GM19372 (cell line): ENCODE data around the gene PPP4R3A.
"Not testable (repeated sequence)": the region's sequence is repeated elsewhere in the genome, so short reads cannot be mapped to it uniquely, and the experiment has no call there.

Experiments used
- ATAC-seq: cut with Tn5 transposase; IDR thresholded peaks from one replicate; pipeline ENCODE4 v1.9.1; 2021; ENCODE audit warnings: mild to moderate bottlenecking, low read depth, moderate library complexity; ENCODE audit not compliant: unreplicated experiment

The PPP4R3A gene

DNA sequence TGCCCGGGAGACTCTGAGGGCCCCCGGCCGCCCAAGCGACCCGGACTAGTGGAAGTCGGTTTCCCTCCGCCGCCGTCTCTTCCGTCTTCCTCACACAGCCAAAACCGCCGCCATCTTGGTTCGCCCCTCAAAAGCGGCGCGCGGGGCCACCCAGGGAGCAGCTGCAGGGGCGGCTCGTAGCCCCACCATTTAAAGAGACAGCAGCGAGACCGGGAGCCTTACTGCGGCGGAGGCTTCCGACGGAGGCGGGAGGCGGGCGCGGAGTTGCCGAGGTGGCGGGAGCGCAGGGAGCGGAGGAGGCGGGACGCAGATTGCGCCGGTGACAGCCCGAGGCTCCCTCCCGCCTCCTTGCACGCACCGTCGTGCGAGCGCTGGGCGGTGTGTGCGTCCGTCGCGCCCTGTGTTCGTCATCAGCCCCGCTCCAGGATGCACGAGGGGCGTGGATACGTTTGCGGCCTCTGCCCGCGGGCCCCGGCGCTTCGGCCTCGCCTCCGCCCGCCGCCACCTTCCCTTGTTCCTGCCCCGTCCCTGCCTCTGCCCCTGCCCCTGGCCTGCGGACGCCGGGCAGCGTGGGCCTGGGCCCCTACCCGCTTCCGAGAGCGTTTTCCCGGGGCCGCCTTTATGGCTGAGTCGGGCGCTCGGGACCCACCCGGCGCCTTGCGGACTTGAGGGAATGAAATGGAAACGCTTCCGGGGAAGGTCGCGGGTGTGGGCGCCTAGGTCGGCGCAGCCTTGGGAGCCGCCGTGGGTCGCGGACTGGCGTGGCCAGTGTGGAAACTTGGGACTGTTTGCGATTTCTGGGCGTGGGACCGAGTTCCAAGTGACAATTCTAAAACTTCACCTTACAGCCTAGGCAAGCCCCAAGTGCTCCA is at the start of gene PPP4R3A:
PPP4R3A (minus strand) TSS at position 140 of the 872 bp plus-strand sequence. CDS start 663 bp downstream, outside the sequence.
- peak; percentile 76 for ATAC-seq

DNA sequence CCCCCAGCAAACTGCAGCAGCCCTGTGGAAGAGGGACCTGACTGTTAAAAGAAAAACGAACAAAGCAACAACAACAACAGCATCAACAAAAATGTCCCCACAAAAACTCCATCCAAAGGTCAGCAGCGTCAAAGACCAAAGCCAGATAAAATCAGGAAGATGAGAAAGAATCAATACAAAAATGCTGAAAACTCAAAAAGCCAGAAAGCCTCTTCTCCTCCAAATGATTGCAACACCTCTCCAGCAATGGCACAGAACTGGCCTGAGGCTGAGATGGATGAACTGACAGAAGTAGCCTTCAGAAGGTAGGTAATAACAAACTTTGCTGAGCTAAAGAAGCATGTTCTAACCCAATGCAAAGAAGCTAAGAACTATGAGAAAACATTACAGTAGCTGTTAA is 45.4 kb upstream of the PPP4R3A start:
- no peak for ATAC-seq

DNA sequence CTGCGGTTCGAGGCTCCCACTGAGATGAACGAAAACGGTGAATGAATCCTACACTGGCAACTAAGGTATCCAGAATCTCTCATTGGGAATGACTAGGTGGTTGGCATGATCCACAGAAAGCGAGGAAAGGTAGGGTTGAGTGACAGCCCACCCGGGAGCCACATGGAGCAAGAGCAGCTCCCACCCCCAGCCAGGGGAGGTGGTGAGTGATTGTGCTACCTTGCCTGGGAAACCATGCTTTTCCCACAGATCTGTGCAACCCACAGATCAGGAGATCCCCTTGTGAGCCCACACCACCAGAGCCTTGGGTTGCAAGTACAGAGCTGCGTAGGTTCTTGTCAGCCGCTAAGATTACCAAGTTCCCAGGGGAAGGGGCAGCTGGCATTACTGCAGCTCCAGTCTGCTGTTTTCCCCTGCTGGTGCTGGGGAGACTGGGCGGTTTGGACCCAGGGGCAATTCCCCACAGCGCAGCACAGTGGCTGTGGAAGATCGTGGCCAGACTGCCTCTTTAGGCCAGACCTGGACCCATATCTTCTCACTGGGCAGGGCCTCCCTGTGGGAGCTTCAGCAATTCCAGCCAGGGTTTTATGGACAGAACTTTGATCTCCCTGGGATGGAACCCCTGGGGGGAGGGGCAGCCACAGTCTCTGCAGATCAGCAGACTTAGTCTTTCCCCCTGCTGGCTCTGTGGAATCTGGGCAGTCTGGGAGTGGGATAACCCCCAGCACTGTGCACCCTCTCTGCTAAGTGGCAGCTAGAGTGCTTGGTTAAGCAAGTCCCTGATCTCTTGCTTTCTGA is 44.6 kb upstream of the PPP4R3A start:
- ATAC-seq = no peak

DNA sequence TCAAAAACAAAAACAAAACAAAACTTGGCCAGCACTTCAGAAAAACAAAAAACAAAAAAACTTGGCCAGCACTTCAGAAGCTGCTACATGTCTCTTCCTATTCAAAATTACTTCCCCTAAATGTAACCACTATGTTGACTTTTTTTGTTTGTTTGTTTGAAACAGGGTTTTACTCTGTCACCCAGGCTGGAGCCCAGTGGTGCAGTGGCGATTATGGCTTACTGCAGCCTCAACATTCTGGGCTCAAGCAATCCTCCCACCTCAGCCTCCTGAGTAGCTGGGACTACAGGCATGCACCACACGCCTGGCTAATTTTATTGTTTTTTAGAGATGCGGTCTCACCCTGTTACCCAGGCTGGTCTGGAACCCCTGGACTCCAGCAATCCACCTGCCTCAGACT is 38.0 kb upstream of the PPP4R3A start:
- no peak for ATAC-seq

DNA sequence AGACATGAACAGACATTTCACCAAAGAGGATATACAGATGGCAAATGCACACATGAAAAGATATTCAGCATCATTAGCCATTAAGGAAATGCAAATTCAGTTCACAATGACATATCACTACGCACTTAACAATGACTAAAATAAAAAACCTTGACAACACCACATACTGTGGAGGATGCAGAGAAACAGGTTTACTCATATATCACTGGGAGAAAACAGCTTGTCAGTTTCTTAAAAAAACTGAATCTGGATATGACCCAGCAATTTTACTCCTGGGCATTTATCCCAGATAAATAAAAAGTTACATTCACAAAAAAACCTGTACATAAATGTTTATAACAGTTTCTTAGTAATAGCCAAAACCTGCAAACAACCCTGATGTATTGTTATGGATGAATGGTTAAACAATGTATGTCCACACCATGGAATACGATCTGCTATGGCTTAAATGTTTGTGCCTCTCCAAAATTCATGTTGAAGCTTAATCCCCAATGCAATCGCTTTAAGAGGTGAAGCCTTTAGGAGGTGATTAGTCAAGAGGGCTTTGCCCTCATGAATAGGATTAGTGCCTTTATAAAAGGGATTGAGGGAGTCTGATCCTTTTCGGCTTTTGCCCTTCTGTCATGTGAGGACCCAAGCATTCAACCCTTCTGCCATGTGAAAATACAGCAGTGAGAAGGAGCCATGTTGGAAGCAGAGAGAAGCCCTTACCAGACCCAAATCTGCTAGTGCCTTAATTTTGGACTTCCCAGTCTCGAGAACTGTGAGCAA is 36.0 kb upstream of the PPP4R3A start:
- ATAC-seq = no peak

DNA sequence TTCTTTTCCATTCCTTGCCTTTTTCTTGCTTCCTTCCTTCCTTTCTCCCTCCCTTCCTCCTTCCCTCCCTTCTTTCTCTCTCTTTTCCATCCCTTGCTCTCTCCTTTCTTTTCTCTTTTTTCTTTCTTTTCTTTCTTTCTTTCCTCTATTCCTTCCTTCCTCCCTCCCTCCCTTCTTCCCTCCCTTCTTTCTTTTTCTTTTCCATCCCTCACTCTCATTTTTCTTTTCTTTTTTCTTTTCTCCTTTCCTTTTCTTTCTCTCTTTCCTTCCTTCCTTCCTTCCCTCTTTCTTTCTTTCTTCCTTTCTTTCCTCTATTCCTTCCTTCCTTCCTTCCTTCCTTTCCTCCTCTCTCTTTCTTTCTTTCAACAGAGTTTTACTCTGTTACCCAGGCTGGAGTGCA is 35.1 kb upstream of the PPP4R3A start:
- ATAC-seq = no peak

DNA sequence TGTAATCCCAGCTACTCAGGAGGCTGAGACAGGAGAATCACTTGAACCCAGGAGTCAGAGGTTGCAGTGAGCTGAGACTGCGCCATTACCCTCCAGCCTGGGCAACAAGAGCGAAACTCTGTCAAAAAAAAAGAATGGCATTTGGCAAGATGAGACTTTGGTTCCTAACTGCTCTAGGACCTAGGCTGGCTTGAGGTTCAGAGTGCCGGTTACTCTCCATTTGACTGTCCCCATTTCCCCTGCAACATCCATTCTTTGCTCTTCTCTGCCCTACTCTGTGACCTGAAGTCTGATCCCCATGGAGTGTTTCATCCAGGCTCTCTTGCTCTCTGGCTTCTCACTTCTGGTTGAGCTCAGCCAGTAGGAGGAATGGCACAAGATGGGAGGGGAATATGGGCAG is 26.2 kb upstream of the PPP4R3A start:
- no peak for ATAC-seq

DNA sequence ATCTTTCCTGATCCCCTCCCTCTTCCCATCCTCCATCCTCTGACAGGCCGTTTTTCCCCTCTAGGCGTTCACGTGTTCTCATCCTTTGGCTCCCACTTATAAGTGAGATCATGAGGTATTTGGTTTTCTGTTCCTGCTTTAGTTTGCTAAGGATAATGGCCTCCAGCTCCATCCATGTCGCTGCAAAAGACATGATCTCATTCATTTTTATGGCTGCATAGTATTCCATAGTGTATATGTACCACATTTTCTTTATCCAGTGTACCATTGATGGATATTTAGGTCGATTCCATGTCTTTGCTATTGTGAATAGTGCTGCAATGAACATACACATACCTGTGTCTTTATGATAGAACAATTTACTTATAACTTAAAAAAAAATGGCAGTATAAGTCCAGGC is 23.9 kb upstream of the PPP4R3A start:
- ATAC-seq = not testable (repeated sequence)

DNA sequence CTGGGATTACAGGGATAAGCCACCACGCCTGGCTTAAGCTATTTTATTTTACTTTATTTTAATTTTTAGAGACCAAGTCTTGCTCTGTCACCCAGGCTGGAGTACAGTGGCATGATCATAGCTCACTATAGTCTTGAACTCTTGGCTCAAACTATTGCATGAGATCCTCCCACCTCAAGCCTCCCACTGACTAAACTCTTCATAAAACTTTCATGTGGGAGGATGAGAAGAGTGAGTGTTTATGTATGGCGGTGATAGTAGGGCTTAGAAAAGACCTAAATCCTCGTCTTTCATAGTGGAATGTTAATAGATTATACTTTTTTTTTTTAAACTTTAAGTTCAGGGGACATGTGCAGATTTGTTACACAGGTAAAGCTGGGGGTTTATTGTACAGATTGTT is 23.5 kb upstream of the PPP4R3A start:
- no peak for ATAC-seq

DNA sequence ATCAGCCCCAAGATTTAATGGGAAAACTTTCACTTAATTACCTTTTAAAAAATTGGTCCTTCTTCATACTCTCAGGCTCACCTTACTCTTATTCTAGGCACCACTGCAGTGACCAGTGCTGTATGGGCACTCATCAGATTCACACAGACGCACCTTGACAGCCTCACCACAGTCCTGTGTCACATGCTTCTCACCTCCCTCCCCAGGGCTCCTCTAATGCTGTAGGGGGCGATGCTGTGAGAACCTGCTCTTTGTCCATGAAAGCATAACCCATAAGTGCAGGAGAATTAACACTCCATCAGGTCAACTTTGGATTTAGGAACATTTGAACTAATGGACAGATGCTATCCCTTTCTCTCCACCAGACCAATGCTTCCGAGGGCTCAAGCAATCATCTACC is 13.9 kb upstream of the PPP4R3A start:
- ATAC-seq = no peak

DNA sequence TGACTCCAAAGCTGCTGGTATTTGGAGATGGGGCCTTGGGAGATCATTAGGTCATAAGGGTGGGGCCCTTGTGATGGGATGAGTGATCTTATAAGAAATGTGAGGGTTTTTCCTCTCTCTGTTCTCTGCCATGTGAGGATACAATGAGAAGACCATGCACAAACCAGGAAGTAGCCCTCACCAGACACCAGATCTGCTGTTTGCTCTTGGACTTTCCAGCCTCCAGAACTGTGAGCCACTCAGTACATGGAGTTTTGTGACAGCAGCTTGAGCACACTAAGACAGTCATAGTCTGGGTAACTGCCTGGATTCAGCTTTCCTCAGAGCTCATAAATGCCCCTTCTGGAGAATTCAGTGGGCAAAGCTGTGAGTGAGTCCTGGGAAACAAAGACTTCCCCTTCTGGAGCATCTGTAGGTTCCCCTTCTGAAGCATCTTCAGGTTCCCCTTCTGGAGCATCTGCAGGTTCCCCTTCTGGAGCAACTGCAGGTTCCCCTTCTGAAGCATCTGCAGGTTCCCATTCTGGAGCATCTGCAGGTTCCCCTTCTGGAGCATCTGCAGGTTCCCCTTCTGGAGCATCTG is 11.0 kb upstream of the PPP4R3A start:
- ATAC-seq = no peak

DNA sequence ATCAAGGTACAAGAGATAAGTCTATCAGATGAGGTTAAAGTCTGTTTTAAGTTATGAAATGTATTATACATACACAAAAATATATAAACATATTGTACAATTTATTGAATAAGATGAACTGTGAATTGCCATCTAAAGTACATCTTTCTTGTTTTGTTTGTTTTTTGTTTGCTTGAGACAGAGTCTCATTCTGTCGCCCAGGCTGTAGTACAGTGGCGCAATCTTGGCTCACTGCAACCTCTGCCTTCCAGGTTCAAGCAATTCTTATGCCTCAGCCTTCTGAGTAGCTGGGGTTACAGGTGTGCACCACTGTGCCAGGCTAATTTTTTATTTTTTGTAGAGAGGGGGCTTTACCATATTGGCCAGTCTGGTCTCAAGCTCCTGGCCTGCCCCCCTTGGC is 10.0 kb upstream of the PPP4R3A start:
- no peak for ATAC-seq

DNA sequence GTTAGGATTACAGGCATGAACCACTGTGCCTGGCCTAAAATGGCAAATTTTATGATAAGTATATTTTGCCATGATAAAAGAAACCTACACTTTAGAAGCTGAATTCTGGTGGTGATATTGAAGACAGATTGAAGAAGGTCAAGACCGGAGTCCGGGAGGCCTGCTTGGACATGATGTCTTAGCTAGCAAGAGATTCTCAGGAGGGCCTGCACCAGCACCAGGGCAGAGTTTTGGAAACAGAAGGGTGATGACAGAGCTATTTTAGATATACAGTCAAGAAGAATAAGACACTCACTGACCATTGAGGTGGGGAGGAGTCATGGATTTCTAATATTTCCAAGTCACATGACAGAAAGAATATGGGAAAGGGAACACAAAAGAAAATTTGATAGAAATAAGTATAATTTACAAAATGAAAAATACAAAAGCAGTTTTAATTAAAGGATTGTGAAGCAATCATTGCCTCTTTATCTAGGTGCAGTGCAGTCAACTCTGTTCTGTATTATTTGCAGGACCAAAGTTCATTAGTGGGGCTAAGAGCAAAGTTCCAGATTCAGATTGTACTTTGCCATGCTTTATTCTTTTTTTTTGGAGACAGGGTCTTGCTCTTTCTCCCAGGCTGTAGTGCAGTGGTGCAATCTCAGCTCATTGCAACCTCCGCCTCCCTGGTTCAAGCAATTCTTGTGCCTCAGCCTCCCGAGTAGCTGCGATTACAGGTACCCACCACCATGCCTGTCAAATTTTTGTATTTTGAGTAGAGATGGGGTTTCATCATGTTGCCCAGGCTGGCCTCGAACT is 9.3 kb upstream of the PPP4R3A start:
- ATAC-seq = no peak

DNA sequence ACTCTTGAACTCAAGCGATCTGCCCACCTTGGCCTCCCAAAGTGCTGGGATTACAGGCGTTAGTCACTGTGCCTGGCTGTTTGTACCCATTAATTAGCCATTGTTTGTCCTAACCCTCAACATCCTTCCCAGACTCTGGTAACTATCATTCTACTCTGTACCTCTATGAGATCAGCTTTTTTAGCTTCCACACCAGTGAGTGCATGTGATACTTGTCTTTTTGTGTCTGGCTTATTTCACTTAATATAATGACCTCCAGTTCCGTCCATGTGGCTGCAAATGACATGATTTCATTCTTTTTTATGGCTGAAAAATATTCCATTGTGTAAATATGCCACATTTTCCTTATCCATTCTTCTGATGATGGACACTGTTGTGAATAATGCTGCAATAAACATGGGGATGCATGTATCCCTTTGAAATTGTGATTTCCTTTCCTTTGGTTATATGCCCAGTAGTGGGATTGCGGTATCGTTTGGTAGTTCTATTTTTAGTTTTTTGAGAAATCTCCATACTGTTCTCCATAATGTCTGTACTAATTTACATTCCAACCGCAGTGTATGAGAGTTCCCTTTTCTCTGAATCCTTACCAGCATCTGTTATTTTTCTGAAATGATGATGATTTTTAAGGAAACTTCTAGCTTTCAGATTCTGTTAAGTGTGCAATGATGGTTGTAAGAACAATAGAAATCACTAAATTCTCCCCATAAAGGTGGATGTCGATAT is 6.7 kb upstream of the PPP4R3A start:
- no peak for ATAC-seq

DNA sequence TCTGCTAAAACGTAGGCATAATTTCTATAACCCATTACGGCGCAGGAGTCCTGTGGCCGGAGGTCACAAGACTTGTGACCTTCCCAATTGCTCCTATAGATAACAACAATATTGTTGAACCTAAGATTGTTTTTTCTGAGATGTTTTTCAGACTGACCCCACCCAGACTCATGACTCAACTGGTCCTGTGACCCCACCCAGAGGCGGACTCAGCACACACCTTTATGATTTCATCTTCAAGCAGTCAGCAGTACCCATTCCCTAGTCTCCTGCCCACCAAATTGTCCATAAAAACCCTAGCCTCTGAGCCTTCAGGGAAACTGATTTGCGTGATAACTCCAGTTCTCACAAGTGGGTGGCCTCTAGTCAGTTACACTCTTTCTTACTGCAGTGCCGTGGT is 5.9 kb upstream of the PPP4R3A start:
- no peak for ATAC-seq

DNA sequence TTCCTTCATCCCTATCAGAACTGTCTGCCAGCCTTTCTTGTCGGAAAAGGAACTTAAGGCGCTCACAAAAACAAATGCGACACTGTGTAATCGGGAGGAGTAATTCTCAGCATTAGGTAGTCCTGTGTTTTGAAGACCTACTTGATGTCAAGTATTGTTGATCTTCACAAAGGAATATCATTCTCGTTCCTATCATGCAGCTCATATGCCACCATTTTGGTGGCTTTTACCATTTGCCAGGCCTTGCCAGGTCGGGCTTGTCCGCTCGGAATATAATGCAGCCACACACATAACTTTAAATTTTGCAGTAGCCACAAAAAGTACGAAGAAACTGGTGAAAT is 903 bp upstream of the PPP4R3A start:
- ATAC-seq = no peak

DNA sequence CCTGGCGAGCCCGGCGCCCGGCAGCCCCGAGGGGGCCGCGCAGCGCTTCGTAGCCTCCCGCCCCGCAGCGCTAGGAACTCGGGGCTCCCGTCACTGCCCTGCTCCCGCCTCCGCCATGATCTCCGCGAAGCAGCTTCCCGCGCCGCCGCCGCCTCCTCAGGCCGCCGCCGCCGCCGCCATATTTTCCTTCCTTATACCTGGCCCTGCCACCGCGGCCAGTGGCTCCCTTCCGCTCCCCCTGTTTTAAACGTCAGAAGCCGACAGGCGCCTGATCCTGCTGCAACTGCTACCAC is 286 bp downstream of the PPP4R3A start:
- ATAC-seq = peak; percentile 22

DNA sequence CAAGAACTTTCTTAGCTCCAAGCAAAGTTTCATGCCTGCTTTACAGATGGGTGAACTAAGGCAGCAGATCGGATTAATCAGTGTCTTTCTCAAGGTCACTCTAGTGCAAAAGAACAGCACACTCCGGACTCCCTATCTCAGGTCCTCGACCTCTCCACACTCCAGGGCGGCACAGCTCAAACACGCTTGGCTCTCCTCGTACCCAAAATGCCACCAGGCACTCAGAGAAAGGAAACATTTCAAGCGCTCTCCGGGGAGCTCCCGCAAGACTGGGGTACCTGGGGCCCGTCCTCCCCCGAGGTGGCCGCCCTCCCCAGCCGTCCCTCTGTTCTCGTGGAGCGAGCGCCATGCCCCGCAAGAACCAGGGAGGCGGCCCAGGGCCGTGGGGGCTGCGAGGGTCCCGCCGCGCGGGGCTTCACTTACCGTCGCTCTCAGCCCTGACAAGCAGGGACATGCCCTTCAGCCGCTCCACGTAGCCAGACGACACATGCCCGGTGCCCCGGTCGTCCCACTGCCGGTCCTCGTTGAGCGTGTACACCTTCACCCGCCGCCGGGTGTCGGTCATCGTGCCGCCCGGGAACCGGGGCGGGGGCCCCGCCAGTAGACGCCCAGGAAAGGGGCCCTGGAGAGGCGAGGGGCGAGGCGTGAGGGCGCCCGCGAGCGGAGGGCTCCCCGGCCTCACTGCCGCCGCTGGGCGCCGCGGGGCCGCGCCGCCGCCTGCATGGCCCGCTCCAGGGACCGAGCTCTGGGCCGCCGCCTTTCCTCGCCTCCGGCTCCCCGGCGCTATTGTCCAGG is 830 bp downstream of the PPP4R3A start:
- peak; percentile 11 for ATAC-seq

DNA sequence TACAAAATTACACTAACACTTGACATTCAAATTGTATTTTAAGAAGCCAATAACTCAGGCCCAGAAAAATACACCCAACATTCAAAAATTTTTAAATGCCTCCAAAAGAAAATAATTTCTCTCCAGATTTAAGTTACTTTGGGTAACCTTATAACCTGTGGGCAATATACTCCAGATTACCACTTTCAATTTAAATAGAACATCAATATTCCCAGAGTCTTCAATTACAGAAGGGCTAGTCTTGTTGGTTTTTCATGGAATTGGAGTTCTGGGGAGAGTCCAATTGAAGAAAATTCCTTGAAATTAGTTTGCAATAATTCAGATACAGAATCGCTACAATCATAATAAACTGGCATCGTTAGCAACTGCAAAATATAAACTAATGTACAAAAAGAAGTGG is 2.0 kb downstream of the PPP4R3A start:
- ATAC-seq = no peak
